Endodermal cell (in vitro differentiated cells): Measurements from ENCODE around the gene GJA3. TPM values are rescaled to one million over a fixed set of nuclear protein-coding genes. Genes with fewer than 3 reads are reported as not detected.

Experiments used
- DNase-seq: peaks from one replicate; pipeline ENCODE4 v3.0.0-alpha.2; 2017
- H3K27ac ChIP-seq: 2 replicates; pipeline ENCODE4 v1.5.1; 2013; ENCODE audit warnings: mild to moderate bottlenecking, low read depth, low read length, moderate library complexity
- H3K27me3 ChIP-seq: 2 replicates; pipeline ENCODE4 v1.6.1; 2013; ENCODE audit warnings: mild to moderate bottlenecking, low read length, moderate library complexity; ENCODE audit not compliant: insufficient read depth, control insufficient read depth, poor library complexity, severe bottlenecking
- H3K36me3 ChIP-seq: 2 replicates; pipeline ENCODE4 v1.7.0; 2013; ENCODE audit warnings: mild to moderate bottlenecking, low read length, moderate library complexity; ENCODE audit not compliant: control insufficient read depth, insufficient read depth
- H3K4me1 ChIP-seq: one replicate; pipeline ENCODE4 v1.7.0; 2013; ENCODE audit warnings: low read length; ENCODE audit not compliant: control insufficient read depth, insufficient read depth
- H3K4me3 ChIP-seq: 2 replicates; pipeline ENCODE4 v1.5.1; 2013; ENCODE audit warnings: mild to moderate bottlenecking, low read length, moderate library complexity
- H3K9ac ChIP-seq: 2 replicates; pipeline ENCODE4 v1.6.1; 2013; ENCODE audit warnings: mild to moderate bottlenecking, low read length, moderate library complexity; ENCODE audit not compliant: poor library complexity, severe bottlenecking; ENCODE audit errors: extremely low read depth
- H3K9me3 ChIP-seq: 2 replicates; pipeline ENCODE4 v1.6.1; 2013; ENCODE audit warnings: mild to moderate bottlenecking, low read length, moderate library complexity; ENCODE audit not compliant: control insufficient read depth
- H3K27ac Mint-ChIP-seq: 2 replicates; pipeline ENCODE4 v1.8.0; 2020; ENCODE audit warnings: mixed read lengths
- H3K27me3 Mint-ChIP-seq: 2 replicates; pipeline ENCODE4 v1.8.0; 2021; ENCODE audit warnings: mild to moderate bottlenecking, mixed read lengths; ENCODE audit not compliant: insufficient read depth
- H3K36me3 Mint-ChIP-seq: 2 replicates; pipeline ENCODE4 v1.8.0; 2020; ENCODE audit warnings: low read depth, mixed read lengths
- H3K4me1 Mint-ChIP-seq: 2 replicates; pipeline ENCODE4 v1.8.0; 2020; ENCODE audit warnings: mixed read lengths
- H3K4me3 Mint-ChIP-seq: 2 replicates; pipeline ENCODE4 v1.8.0; 2020; ENCODE audit warnings: mild to moderate bottlenecking, moderate library complexity, mixed read lengths
- H3K9me3 Mint-ChIP-seq: 2 replicates; pipeline ENCODE4 v1.8.0; 2020; ENCODE audit warnings: mild to moderate bottlenecking, mixed read lengths
- WGBS, 2 experiments: methylation state at CpG; one replicate each; pipeline versions ENCODE4 v1.1.5 to v1.1.7; 2013; ENCODE audit warnings: missing lambda C conversion rate in 2 of 2, mixed read lengths in 1 of 2; ENCODE audit not compliant: insufficient coverage in 1 of 2, insufficient read length in 1 of 2; 5-methylcytosine and 5-hydroxymethylcytosine counted together
- total RNA-seq, 2 donors: library from RNA; stranded (reverse); fragmentation: NEBNext Ultra II Directional in 1 of 2; extraction: Animal tissue kit (Norgen Biotek cat#: 25700) in 1 of 2; gene quantifications; 2 replicates in 1 of 2; 3 replicates in 1 of 2; pipeline ENCODE4 v1.2.1, GENCODE V29; 2021
- TF ChIP-seq, protein P1 (sequence below): fragments of 200-600 bp; sonication (generic); conservative IDR thresholded peaks from 2 replicates; pipeline ENCODE4 v1.5.0; 2021; ENCODE audit warnings: antibody characterized with exemption, mild to moderate bottlenecking

Gene GJA3
- total RNA-seq, 2 donors from 2014 or later, result 0.07 to 0.09 TPM

DNA sequence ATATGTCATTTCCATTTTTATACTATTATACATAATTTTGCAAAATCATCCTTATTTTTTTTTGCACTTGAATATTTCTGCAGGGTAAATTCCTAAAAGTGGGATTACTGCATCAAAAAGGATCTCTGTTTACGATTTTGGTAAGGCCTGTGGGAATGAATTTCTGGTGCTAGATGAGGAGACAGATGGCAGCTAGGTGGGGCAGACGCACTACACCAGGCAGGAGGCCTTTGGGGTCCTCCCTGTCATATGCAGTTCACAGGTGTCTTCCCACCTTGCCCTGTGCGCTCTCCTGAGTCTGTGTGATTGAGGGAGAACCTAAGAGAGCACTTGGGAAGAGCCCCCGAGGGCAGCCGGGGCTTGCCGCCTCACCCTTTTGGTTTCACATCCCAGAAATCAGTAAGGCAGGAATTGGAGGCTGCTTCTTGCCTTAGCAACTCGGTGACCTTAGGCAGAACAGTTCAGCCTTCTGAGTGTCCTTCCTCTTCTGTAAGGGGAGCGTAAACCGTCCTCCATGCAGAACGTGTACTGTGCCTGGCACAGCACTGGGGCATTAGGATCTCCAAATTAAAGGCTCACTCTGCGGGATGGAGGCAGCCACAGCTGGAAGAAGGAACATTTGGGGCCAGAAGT, 45.3 kb upstream of the GJA3 start:
- Mint-ChIP-seq H3K27me3 (no peaks in the 10 kb centered on the region), H3K9me3 (peaks cover 7% of the 10 kb centered on the region), H3K4me3 (no peak overlapping the region), H3K4me1 (no peaks in the 10 kb centered on the region), H3K27ac (no peak overlapping the region), H3K36me3 (no peaks in the 10 kb centered on the region)
- DNase-seq, result no peak
- Histone ChIP-seq H3K36me3 (no peaks in the 10 kb centered on the region), H3K4me1 (no peaks in the 10 kb centered on the region), H3K27ac (no peak overlapping the region), H3K4me3 (no peak overlapping the region), H3K9ac (no peak overlapping the region), H3K9me3 (peaks cover 8% of the 10 kb centered on the region), H3K27me3 (no peaks in the 10 kb centered on the region)
- TF ChIP-seq, protein P1, sequence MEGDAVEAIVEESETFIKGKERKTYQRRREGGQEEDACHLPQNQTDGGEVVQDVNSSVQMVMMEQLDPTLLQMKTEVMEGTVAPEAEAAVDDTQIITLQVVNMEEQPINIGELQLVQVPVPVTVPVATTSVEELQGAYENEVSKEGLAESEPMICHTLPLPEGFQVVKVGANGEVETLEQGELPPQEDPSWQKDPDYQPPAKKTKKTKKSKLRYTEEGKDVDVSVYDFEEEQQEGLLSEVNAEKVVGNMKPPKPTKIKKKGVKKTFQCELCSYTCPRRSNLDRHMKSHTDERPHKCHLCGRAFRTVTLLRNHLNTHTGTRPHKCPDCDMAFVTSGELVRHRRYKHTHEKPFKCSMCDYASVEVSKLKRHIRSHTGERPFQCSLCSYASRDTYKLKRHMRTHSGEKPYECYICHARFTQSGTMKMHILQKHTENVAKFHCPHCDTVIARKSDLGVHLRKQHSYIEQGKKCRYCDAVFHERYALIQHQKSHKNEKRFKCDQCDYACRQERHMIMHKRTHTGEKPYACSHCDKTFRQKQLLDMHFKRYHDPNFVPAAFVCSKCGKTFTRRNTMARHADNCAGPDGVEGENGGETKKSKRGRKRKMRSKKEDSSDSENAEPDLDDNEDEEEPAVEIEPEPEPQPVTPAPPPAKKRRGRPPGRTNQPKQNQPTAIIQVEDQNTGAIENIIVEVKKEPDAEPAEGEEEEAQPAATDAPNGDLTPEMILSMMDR, result peak; percentile 21
- WGBS, 2 experiments, result 89 to 98% methylated on average over 6 to 11 of the region's 11 CpGs

DNA sequence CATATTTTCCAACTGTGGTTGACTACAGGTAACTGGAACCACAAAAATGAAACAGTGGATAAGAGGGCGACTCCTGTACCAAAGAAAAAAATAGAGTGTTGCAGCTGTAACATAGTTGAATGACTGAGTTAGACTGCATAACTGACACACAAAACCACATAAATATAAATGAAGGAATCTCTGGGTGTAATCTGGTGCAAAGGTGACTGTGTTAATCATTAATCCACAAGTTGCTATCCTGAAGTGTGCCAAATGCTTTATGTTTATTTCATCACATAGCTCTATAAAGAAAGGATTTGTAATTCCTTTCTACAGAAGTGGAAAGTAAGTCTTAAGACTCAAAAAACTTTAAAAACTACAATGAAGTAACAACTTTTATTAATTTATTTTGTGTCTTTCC, 37.9 kb upstream of the GJA3 start:
- Mint-ChIP-seq H3K4me1 (peaks cover 14% of the 10 kb centered on the region), H3K36me3 (no peaks in the 10 kb centered on the region), H3K4me3 (no peak overlapping the region), H3K9me3 (peaks cover 12% of the 10 kb centered on the region), H3K27ac (no peak overlapping the region), H3K27me3 (peaks cover 40% of the 10 kb centered on the region)
- Histone ChIP-seq H3K36me3 (no peaks in the 10 kb centered on the region), H3K9me3 (peaks cover 8% of the 10 kb centered on the region), H3K4me3 (no peak overlapping the region), H3K27ac (no peak overlapping the region), H3K4me1 (peaks cover 3% of the 10 kb centered on the region), H3K27me3 (peaks cover 35% of the 10 kb centered on the region), H3K9ac (no peak overlapping the region)
- WGBS, 2 experiments, result 70 to 80% methylated on average over 1 of the region's 1 CpG
- DNase-seq, result no peak
- TF ChIP-seq, protein P1, result no peak

DNA sequence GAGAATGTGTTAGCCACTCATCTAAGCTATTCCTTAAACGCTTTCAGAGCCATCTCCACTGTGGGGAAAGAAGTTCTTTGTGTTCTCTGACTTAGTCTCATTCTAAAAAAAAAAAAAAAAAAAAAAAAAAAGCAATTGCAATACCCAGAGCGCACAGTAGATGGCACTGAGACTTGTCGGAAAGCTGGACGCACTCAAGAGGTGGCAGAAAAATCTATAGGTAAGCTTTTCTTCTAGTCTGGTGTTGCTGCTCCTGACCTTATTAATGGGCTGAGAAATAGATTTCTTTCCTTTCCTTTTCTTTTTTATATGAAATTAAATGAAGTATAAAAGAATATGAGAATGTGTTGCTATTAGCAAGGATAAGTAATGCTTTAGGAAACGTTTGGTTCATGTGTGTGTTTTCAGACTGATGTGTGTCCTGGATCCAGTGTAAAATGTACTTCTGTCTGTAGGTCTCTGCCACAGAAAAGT, 36.5 kb upstream of the GJA3 start:
- Histone ChIP-seq H3K27me3 (peaks cover 49% of the 10 kb centered on the region), H3K9ac (no peak overlapping the region), H3K9me3 (peaks cover 8% of the 10 kb centered on the region), H3K36me3 (no peaks in the 10 kb centered on the region), H3K4me1 (peaks cover 8% of the 10 kb centered on the region), H3K4me3 (no peak overlapping the region), H3K27ac (no peak overlapping the region)
- no peak overlapping the region for H3K27ac Mint-ChIP-seq
- H3K9me3 Mint-ChIP-seq, result peaks cover 9% of the 10 kb centered on the region
- DNase-seq, result no peak
- peaks cover 49% of the 10 kb centered on the region for H3K27me3 Mint-ChIP-seq
- TF ChIP-seq, protein P1, result peak; percentile 77
- no peaks in the 10 kb centered on the region for H3K36me3 Mint-ChIP-seq
- peaks cover 15% of the 10 kb centered on the region for H3K4me1 Mint-ChIP-seq
- 19 to 75% methylated on average over 1 to 5 of the region's 5 CpGs for WGBS, 2 experiments
- H3K4me3 Mint-ChIP-seq, result no peak overlapping the region
